CD4-positive, alpha-beta memory T cell (primary cell): Measurements from ENCODE around the gene RETREG3. TPM values are rescaled to one million over a fixed set of nuclear protein-coding genes. Genes with fewer than 3 reads are reported as not detected.

Source experiments
- polyA plus RNA-seq, 2 donors: library from polyadenylated mRNA; unstranded; fragments of 300-500 nt; fragmentation: Illumina TruSeq; gene quantifications; one replicate each; pipeline ENCODE4 v1.2.3, GENCODE V29; 2021
- total RNA-seq, 2 experiments: library from RNA; stranded (reverse); gene quantifications; one replicate each; pipeline ENCODE4 v1.2.3, GENCODE V29; 2021

The RETREG3 gene
- total and polyA plus RNA-seq, 4 experiments from 2014 or later = 106 to 134 (median 126) TPM

Other genes with a start within 250 kb of the RETREG3 start
- gene STAT3, start 220.9 kb downstream of the RETREG3 start, total RNA-seq = 100 to 1,000 TPM; 129 to 131 TPM
- 100 to 1,000 TPM; 103 to 147 TPM for gene STAT3, start 220.9 kb downstream of the RETREG3 start, polyA plus RNA-seq
- under 1 TPM; 0.52 to 0.61 TPM for gene CAVIN1, start 186.1 kb downstream of the RETREG3 start, total RNA-seq
- gene CAVIN1, start 186.1 kb downstream of the RETREG3 start, polyA plus RNA-seq = 1 to 10 TPM in 1 of 2 donors, not detected in 1; 1.5 TPM
- 10 to 100 TPM; 13.1 to 15.9 TPM for gene ATP6V0A1, start 150.5 kb downstream of the RETREG3 start, total RNA-seq
- 1 to 10 TPM; 3.9 to 6.4 TPM for gene ATP6V0A1, start 150.5 kb downstream of the RETREG3 start, polyA plus RNA-seq
- 10 to 100 TPM; 20.6 to 22.8 TPM for gene NAGLU, start 73.1 kb downstream of the RETREG3 start, total RNA-seq
- 10 to 100 TPM in 1 of 2 donors, 1 to 10 TPM in 1; 8.5 to 15.5 TPM for gene NAGLU, start 73.1 kb downstream of the RETREG3 start, polyA plus RNA-seq
- 1 to 10 TPM; 1.2 TPM for gene HSD17B1, start 56.5 kb downstream of the RETREG3 start, total RNA-seq
- gene HSD17B1, start 56.5 kb downstream of the RETREG3 start, polyA plus RNA-seq = under 1 TPM; 0.07 to 0.88 TPM
- 10 to 100 TPM; 65.2 to 71.1 TPM for gene COASY, start 47.2 kb downstream of the RETREG3 start, total RNA-seq
- gene COASY, start 47.2 kb downstream of the RETREG3 start, polyA plus RNA-seq = 10 to 100 TPM; 44.6 to 66.0 TPM
- gene MLX, start 42.3 kb downstream of the RETREG3 start, total RNA-seq = 10 to 100 TPM; 73.3 to 73.7 TPM
- 10 to 100 TPM; 38.1 to 53.6 TPM for gene MLX, start 42.3 kb downstream of the RETREG3 start, polyA plus RNA-seq
- gene PSMC3IP, start 31.6 kb downstream of the RETREG3 start, total RNA-seq = 1 to 10 TPM; 3.4 to 4.5 TPM
- gene PSMC3IP, start 31.6 kb downstream of the RETREG3 start, polyA plus RNA-seq = 1 to 10 TPM in 1 of 2 donors, under 1 TPM in 1; 0.93 to 1.9 TPM
- 10 to 100 TPM; 13.6 to 16.5 TPM for gene TUBG1, start 309 bp upstream of the RETREG3 start, total RNA-seq
- gene TUBG1, start 309 bp upstream of the RETREG3 start, polyA plus RNA-seq = 10 to 100 TPM in 1 of 2 donors, 1 to 10 TPM in 1; 6.4 to 12.8 TPM
- gene TUBG2, start 49.9 kb upstream of the RETREG3 start, total RNA-seq = 10 to 100 TPM; 18.1 to 19.1 TPM
- 1 to 10 TPM; 3.0 to 5.0 TPM for gene TUBG2, start 49.9 kb upstream of the RETREG3 start, polyA plus RNA-seq
- gene PLEKHH3, start 67.6 kb upstream of the RETREG3 start, total RNA-seq = under 1 TPM; 0.15 to 0.22 TPM
- gene PLEKHH3, start 67.6 kb upstream of the RETREG3 start, polyA plus RNA-seq = under 1 TPM; 0.16 to 0.32 TPM
- under 1 TPM; 0.53 to 0.81 TPM for gene CCR10, start 72.5 kb upstream of the RETREG3 start, total RNA-seq
- 10 to 100 TPM in 1 of 2 donors, 1 to 10 TPM in 1; 9.1 to 10.7 TPM for gene CCR10, start 72.5 kb upstream of the RETREG3 start, polyA plus RNA-seq
- 1 to 10 TPM; 2.5 to 3.0 TPM for gene CNTNAP1, start 73.2 kb upstream of the RETREG3 start, total RNA-seq
- gene CNTNAP1, start 73.2 kb upstream of the RETREG3 start, polyA plus RNA-seq = 1 to 10 TPM in 1 of 2 donors, not detected in 1; 1.2 TPM
- gene EZH1, start 135.7 kb upstream of the RETREG3 start, total RNA-seq = 100 to 1,000 TPM; 184 to 192 TPM
- gene EZH1, start 135.7 kb upstream of the RETREG3 start, polyA plus RNA-seq = 10 to 100 TPM; 20.1 to 38.6 TPM
- gene RAMP2, start 151.9 kb upstream of the RETREG3 start, total RNA-seq = not detected
- not detected for gene RAMP2, start 151.9 kb upstream of the RETREG3 start, polyA plus RNA-seq
- gene VPS25, start 164.1 kb upstream of the RETREG3 start, total RNA-seq = 10 to 100 TPM; 39.3 to 43.6 TPM
- 10 to 100 TPM; 39.8 to 63.3 TPM for gene VPS25, start 164.1 kb upstream of the RETREG3 start, polyA plus RNA-seq
- gene WNK4, start 171.2 kb upstream of the RETREG3 start, total RNA-seq = under 1 TPM; 0.14 to 0.41 TPM
- not detected for gene WNK4, start 171.2 kb upstream of the RETREG3 start, polyA plus RNA-seq
- gene COA3, start 189.3 kb upstream of the RETREG3 start, total RNA-seq = 10 to 100 TPM; 27.7 to 30.1 TPM
- gene COA3, start 189.3 kb upstream of the RETREG3 start, polyA plus RNA-seq = 100 to 1,000 TPM; 110 to 153 TPM
- gene CNTD1, start 189.5 kb upstream of the RETREG3 start, total RNA-seq = not detected
- gene CNTD1, start 189.5 kb upstream of the RETREG3 start, polyA plus RNA-seq = under 1 TPM; 0.22 to 0.43 TPM
- gene BECN1, start 214.9 kb upstream of the RETREG3 start, total RNA-seq = 100 to 1,000 TPM; 103 to 104 TPM
- gene BECN1, start 214.9 kb upstream of the RETREG3 start, polyA plus RNA-seq = 100 to 1,000 TPM; 135 to 190 TPM
- gene PSME3, start 224.0 kb upstream of the RETREG3 start, total RNA-seq = 10 to 100 TPM; 65.1 to 69.9 TPM
- 100 to 1,000 TPM; 125 to 171 TPM for gene PSME3, start 224.0 kb upstream of the RETREG3 start, polyA plus RNA-seq
- gene AOC2, start 235.2 kb upstream of the RETREG3 start, total RNA-seq = 1 to 10 TPM; 2.7 TPM
- gene AOC2, start 235.2 kb upstream of the RETREG3 start, polyA plus RNA-seq = under 1 TPM in 1 of 2 donors, not detected in 1; 0.17 TPM
- 1 to 10 TPM in 1 of 2 experiments, under 1 TPM in 1; 0.58 to 1.2 TPM for gene AOC3, start 241.8 kb upstream of the RETREG3 start, total RNA-seq
- not detected for gene AOC3, start 241.8 kb upstream of the RETREG3 start, polyA plus RNA-seq